NCI-H146 treated with DMSO at 0.1 percent for 48 hours (cell line): ENCODE measurements around the gene MDN1.

Experiments
- DNase-seq: peaks from one replicate; lab custom pipeline; 2025; ENCODE audit not compliant: unreplicated experiment; lab: John Stamatoyannopoulos, UW

MDN1 gene

DNA sequence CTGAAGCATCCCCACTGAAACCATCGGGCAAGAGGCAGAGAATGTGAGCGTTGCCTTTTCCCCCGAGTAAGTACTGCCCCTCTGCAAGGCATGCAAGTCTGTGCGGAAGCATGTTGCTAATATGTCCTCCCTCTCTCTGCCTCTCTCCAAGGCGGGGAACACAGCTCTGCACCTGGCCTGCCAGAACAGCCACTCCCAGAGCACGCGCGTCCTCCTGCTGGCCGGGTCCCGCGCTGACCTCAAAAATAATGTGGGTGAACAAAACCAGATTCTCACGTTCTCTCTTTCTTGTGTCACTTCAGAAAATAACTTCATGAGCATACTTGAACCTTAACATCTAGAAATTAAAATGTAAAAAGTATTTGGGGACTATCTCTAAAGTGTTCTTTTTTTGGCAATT lies 207.5 kb downstream of the MDN1 start:
- no peak for DNase-seq

DNA sequence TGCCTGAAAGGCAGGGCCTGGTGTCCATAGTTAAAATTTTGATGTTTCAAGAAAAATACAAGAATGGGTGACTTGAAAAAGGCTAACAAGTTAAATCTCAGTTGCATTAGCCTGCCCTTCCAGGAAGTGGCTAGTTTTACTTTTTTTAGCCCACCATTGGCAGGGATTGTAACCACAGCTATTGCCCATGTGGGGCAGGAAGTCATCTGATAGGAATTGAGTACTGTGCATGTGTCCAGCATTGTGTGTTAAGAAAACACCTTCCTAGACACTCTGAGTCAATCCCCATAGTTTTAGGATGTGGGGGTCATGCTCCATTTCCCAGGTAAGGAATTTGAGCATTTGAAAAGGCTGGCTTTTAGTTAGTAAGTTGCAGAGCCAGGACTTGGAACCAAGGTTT lies 207.9 kb downstream of the MDN1 start:
- DNase-seq = no peak

DNA sequence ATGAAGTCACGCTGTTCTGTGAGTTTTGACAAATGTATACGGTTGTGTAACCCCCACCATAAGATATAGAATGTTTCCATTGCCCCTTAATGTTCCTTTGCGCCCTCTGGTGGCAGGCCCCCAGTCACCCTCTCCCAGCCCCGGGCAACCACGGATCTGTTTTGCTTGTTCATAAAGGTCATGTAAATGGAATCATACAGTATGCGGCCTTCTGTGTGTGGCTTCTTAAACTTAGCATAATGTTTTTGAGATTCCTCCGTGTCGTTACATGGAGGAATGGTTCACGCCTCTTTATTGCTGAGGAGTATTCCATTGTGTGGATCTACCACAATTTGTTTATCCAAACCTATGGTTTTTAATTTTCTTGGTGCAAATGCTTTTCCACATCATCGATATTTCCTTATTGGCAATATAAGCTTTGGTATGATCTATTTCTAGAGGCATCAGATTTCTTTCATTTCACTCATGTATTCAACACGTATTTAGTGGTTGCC lies 209.4 kb downstream of the MDN1 start:
- peak; percentile 33 for DNase-seq

DNA sequence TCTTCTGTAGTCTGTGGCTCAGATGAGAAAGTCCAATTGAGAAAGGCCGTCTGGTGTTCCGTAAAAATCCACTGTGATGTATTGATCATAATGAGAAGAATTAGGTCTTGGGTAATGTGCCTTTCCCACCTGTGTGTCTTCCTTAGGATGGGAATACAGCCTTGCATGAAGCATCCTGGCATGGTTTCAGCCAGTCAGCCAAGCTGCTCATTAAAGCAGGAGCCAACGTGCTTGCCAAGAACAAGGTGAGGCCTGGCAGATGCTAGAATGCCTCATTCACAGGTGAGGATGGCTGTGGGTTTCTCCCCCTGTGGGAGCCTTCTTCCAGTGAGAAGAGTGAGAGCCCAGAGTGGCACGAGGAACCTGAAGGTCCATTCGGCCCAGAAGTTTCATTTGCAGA lies 213.7 kb downstream of the MDN1 start:
- DNase-seq = no peak

DNA sequence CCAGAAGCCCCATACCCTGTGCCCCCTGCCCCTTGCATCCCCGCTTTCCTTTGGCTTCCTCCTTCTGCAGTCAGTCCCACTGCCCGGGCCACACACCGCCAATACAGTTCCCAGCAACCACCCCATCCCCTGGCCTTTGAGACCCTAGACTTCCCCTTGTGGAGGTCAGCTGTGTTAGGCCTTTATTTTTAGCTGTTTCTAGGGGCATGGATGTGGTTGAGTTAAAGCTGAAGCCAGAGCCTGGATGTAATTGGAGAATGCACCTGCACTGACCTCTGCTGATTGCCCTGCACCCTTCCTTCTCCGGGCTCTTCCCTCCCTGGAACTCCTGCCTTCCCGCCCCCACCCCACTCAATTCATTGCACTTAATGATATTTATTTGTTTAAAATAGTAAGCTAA lies 214.9 kb downstream of the MDN1 start:
- peak; percentile 24 for DNase-seq

DNA sequence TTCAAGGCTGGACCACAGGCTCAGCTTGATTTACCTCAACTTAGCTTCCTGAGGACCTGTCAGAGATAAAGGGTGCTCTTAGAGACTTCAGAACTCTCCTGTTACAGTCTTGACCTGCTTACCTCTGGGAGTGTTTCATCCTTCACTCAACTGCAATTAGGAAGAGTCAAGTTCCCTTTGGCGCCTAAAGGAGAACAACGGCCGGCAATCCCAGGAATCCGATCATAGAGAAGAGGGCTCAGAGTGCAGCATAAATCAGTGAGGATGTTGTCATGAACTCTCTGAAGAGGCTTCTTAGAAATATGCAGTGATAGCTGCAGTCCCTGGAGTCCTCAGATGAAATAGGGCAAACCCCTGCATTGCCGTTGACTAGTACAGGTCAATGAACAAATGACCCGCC lies 217.4 kb downstream of the MDN1 start:
- no peak for DNase-seq

DNA sequence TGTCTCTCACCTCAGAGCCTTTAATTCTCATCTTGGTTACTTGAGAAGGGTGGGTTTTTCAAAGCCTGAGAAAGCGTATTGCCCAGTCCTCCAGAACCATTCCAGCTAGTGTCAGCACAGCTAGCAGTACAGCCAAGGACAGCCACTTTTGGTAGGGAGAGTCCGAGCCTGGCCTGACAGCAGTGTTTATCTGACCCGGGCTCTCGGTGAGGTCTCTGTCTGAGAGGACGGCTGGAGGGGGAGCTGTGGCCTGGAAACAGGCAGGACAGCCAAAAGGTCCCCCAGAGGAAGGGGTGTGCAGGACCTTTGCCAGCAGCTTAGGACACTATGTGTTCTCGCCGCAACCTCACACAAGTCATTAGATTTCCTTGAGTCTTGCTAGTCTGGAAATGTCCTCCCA lies 219.9 kb downstream of the MDN1 start:
- no peak for DNase-seq

DNA sequence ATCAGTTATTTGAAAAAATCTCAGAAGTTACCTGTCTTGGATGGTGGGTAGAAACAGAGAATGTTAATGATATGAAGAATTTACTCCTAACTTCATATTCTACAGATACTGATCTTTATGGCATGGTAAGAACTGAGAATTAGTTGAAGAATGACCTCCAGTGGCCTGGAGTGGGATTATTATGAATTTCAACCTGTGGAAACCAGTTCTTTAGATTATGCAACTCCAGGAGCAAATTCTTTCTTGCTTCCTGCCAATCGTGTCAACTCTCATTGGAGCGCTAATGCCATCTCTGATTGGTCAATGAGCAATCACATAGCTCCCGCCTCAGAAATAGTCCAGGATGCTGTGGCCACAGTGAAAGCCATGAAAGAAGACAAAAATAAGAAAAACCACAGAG lies 221.6 kb downstream of the MDN1 start:
- peak; percentile 19 for DNase-seq

DNA sequence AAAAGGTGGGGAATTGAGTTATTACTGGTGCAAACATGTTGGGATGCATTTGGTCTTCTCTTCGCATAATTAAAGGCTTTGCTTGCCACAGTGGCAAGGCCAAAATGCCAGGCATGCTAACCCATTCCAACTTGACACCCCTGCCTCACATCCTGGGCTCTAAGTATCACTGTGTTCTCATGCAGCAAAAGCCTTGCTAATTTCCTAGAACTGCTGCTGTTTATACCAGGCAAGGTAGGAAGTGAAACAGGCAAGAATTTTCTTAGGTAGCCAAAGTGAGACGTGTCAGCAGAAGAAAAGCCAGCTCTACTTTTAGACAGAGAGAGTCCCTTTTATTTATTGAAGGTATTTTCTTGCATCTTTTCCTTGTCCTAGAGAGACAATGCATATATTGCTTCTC lies 222.2 kb downstream of the MDN1 start:
- no peak for DNase-seq

DNA sequence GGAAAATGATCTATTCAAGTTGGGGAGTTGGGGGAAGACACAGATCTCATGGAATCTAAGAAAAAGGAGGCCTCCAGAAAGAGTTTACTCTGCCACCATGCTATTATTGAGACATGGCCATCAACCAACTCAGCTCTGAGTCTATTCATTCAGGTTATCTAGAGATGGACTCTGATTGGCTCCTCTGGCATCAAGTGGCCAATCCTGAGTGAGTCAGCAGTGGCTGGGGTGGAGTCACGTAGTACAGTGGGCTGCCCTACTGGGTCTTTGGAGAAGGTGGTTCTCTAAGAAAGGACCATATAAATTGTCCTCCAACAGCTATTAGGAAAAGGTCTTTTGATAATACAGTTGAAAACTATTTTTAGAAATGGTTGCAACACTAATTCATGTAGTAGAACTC lies 223.1 kb downstream of the MDN1 start:
- no peak for DNase-seq

DNA sequence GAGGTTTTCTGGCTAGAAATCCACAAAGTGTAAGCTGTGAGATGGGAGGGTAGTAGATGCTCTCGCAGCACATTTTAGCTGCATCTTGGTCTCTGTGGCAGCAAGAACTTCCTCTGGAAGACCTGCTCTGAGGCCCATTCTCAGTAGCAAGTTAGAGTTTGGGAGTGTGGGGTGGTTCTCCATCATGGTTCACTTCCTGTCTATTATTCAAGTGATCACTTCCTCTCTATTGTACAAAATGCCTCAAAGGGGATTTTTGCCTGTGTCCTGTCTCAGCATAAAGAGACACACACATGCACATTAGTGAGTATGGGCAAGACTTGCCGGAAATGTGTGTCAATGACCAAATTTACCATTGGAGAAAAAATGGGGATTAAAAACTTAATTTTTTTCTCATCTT lies 223.5 kb downstream of the MDN1 start:
- DNase-seq = no peak
